ENCODE data around the gene GALNS.
"Not testable (repeated sequence)": the region's sequence is repeated elsewhere in the genome, so short reads cannot be mapped to it uniquely, and the experiment has no call there.

Gene GALNS

GRCh38 chr16:88804552-88805339 lies 52.0 kb downstream of the GALNS start:
- no peak for DNase-seq (ENCODE audit: low read depth in 2 of 2)

GRCh38 chr16:88804173-88804551 lies 52.6 kb downstream of the GALNS start:
- DNase-seq (ENCODE audit: low read depth in 2 of 2), result no peak

- peak; percentile 67 to 78 for DNase-seq (ENCODE audit: low read depth in 2 of 2)
Observed at GRCh38 chr16:88803264-88803987, 53.3 kb downstream of the GALNS start, which contains the start of gene CDT1. Gene CDT1, plus strand, starts transcription at chr16:88803789. Its CDS starts 43 bp downstream, at chr16:88803832.

GRCh38 chr16:88800277-88800592 lies 56.5 kb downstream of the GALNS start:
- DNase-seq (ENCODE audit: low read depth in 2 of 2), result no peak

GRCh38 chr16:88799569-88800276 lies 57.0 kb downstream of the GALNS start:
- DNase-seq (ENCODE audit: low read depth in 2 of 2), result no peak

- DNase-seq (ENCODE audit: low read depth in 2 of 2), result no peak
Observed at GRCh38 chr16:88798772-88799455, 57.8 kb downstream of the GALNS start.

GRCh38 chr16:88798073-88798472 lies 58.7 kb downstream of the GALNS start:
- no peak for DNase-seq (ENCODE audit: low read depth in 2 of 2)

GRCh38 chr16:88796278-88796677 lies 60.5 kb downstream of the GALNS start:
- DNase-seq (ENCODE audit: low read depth in 2 of 2), result no peak

GRCh38 chr16:88793251-88793954 lies 63.3 kb downstream of the GALNS start:
- DNase-seq (ENCODE audit: low read depth in 2 of 2), result no peak

GRCh38 chr16:88792668-88793250 lies 64.0 kb downstream of the GALNS start:
- no peak for DNase-seq (ENCODE audit: low read depth in 2 of 2)

- DNase-seq (ENCODE audit: low read depth in 2 of 2), result no peak
Observed at GRCh38 chr16:88792078-88792550, 64.6 kb downstream of the GALNS start.

- no peak for DNase-seq (ENCODE audit: low read depth in 2 of 2)
Observed at GRCh38 chr16:88790312-88791211, 66.2 kb downstream of the GALNS start.

GRCh38 chr16:88789594-88789993 lies 67.2 kb downstream of the GALNS start:
- no peak for DNase-seq (ENCODE audit: low read depth in 2 of 2)

- DNase-seq (ENCODE audit: low read depth in 2 of 2), result not testable (repeated sequence)
Observed at GRCh38 chr16:88788749-88789148, 68.0 kb downstream of the GALNS start.

- no peak for DNase-seq (ENCODE audit: low read depth in 2 of 2)
Observed at GRCh38 chr16:88787579-88788314, 69.0 kb downstream of the GALNS start.

GRCh38 chr16:88785106-88785924 lies 71.4 kb downstream of the GALNS start, which contains the start of gene PIEZO1:
Gene PIEZO1, minus strand, starts transcription at chr16:88785220. Its CDS starts 256 bp downstream, at chr16:88784964.
- DNase-seq (ENCODE audit: low read depth in 2 of 2), result peak; percentile 64 to 75

- DNase-seq (ENCODE audit: low read depth in 2 of 2), result no peak
Observed at GRCh38 chr16:88784856-88785105, 72.0 kb downstream of the GALNS start.

- DNase-seq (ENCODE audit: low read depth in 2 of 2), result no peak
Observed at GRCh38 chr16:88784074-88784855, 72.5 kb downstream of the GALNS start.
